ENCODE data around the gene NLGN4X.

NLGN4X gene

DNA sequence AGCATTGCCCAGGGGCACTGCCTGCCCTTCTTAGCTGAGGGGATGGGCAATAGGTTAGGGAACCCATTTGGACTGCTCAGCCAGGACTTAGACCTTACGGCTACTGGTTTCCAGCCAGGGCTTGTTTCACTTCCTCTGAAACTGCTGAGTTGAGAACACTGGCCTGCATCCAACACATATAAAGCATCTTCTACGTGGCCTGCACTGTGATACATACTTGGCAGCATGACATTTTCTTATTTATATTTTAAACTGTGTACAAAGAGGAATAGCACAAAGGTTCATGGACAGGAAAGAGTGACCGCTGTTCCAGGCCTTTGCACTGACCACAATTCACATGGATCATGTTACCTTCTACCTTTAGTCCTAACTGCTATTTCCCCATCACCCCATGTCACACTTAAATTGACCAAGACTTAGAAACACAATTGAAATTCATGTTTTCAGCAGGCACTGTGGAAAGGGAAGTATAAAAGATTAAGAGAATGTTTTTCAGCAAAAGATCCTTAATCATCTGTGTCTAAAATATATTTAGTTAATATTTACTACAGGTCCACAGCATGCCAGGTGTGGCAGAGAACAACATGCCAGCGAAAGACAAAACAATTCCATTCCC is 43.7 kb downstream of the NLGN4X start:
- H2BK5ac ChIP-seq (ENCODE audit: low read length): no peak overlapping the region
- H4K5ac ChIP-seq (ENCODE audit: low read length): no peak overlapping the region
- H3K9ac ChIP-seq (ENCODE audit: low read length): no peak overlapping the region
- no peaks in the 10 kb centered on the region for H3K79me1 ChIP-seq (ENCODE audit: low read length)
- H3K4me3 ChIP-seq (ENCODE audit: low read length): no peak overlapping the region
- H3K4ac ChIP-seq (ENCODE audit: low read depth, low read length): no peak overlapping the region
- H3K4me2 ChIP-seq (ENCODE audit: low read length): no peak overlapping the region
- WGBS (ENCODE audit: extremely low coverage, insufficient coverage, low lambda C conversion rate): no CpG with 5 or more reads among the region's 4 CpGs
- H2AK5ac ChIP-seq (ENCODE audit: low read length): no peak overlapping the region
- no peaks in the 10 kb centered on the region for H3K36me3 ChIP-seq (ENCODE audit: control insufficient read depth, insufficient read depth, low read length)
- H3K27ac ChIP-seq (ENCODE audit: low read depth, low read length): no peak overlapping the region
- no peak overlapping the region for H3K23ac ChIP-seq (ENCODE audit: low read length)
- no peaks in the 10 kb centered on the region for H3K27me3 ChIP-seq (ENCODE audit: insufficient read depth, low read length, poor library complexity)
- H3K4me1 ChIP-seq (ENCODE audit: control insufficient read depth, low read depth, low read length): no peaks in the 10 kb centered on the region
- H2BK15ac ChIP-seq (replicated peaks; ENCODE audit: low read depth): no peak overlapping the region
- H4K8ac ChIP-seq (ENCODE audit: low read depth, low read length): no peak overlapping the region
- no peak overlapping the region for H3K56ac ChIP-seq (ENCODE audit: low read length)
- no peak overlapping the region for H3K18ac ChIP-seq (ENCODE audit: low read length)
- H3K79me2 ChIP-seq (ENCODE audit: control insufficient read depth, insufficient read depth, low read length): peaks cover 19% of the 10 kb centered on the region
- H2BK120ac ChIP-seq (ENCODE audit: low read depth, low read length): no peak overlapping the region
- DNase-seq: no peak

DNA sequence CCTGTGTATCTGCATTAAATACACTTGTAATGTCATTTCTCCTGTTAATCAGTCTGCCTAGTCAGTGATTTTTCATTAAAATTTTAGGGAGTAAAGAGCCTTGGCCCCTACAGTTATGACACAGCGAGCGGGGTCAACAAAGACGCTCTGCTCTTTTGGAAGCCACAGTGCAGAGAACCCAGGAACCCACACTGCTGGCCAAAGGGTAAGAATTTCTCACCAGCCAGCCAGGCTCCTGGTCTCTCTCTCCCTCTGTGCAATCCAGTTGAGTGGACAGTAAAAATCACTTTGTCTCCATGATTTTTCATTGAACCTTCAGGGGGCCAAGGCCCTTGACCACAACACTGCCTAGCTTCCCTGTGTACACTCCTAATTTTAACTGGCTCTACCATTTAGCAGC is 52.8 kb downstream of the NLGN4X start:
- no peak for DNase-seq
- Histone ChIP-seq H3K4me2 (ENCODE audit: low read length) (no peak overlapping the region), H2BK15ac (replicated peaks; ENCODE audit: low read depth) (no peak overlapping the region), H3K4me1 (ENCODE audit: control insufficient read depth, low read depth, low read length) (no peaks in the 10 kb centered on the region), H2BK120ac (ENCODE audit: low read depth, low read length) (no peak overlapping the region), H2AK5ac (ENCODE audit: low read length) (no peak overlapping the region), H3K4ac (ENCODE audit: low read depth, low read length) (no peak overlapping the region), H3K27me3 (ENCODE audit: insufficient read depth, low read length, poor library complexity) (no peaks in the 10 kb centered on the region), H3K9ac (ENCODE audit: low read length) (no peak overlapping the region), H3K56ac (ENCODE audit: low read length) (no peak overlapping the region), H3K4me3 (ENCODE audit: low read length) (no peak overlapping the region), H2BK5ac (ENCODE audit: low read length) (no peak overlapping the region), H3K18ac (ENCODE audit: low read length) (no peak overlapping the region), H3K23ac (ENCODE audit: low read length) (no peak overlapping the region), H3K27ac (ENCODE audit: low read depth, low read length) (no peak overlapping the region), H3K79me2 (ENCODE audit: control insufficient read depth, insufficient read depth, low read length) (peaks cover 19% of the 10 kb centered on the region), H3K79me1 (ENCODE audit: low read length) (no peaks in the 10 kb centered on the region), H4K5ac (ENCODE audit: low read length) (no peak overlapping the region), H3K36me3 (ENCODE audit: control insufficient read depth, insufficient read depth, low read length) (no peaks in the 10 kb centered on the region), H4K8ac (ENCODE audit: low read depth, low read length) (no peak overlapping the region)
- no CpG with 5 or more reads among the region's 3 CpGs for WGBS (ENCODE audit: extremely low coverage, insufficient coverage, low lambda C conversion rate)

DNA sequence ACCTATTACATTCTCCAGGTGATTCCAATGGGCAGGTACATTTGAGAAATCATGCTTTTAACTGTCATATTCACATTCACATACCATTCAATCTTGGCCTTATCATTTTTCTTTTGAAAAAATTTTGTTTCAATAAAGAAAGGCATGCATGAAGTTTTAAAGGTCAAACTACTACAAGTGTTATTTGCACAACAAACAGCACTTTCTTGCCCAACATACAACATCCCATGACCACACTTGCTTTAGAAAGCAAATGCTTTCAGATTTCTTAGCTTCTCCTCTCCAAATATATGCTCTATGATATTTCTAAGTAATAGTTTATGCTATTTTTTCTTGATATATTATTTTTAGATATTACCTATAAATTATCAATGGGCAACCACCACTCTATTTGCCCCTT is 58.2 kb downstream of the NLGN4X start:
- Histone ChIP-seq H3K27me3 (ENCODE audit: insufficient read depth, low read length, poor library complexity) (no peaks in the 10 kb centered on the region), H2BK15ac (replicated peaks; ENCODE audit: low read depth) (no peak overlapping the region), H3K27ac (ENCODE audit: low read depth, low read length) (no peak overlapping the region), H3K79me1 (ENCODE audit: low read length) (no peaks in the 10 kb centered on the region), H3K4me3 (ENCODE audit: low read length) (no peak overlapping the region), H3K4me2 (ENCODE audit: low read length) (no peak overlapping the region), H3K36me3 (ENCODE audit: control insufficient read depth, insufficient read depth, low read length) (no peaks in the 10 kb centered on the region), H4K8ac (ENCODE audit: low read depth, low read length) (no peak overlapping the region), H4K5ac (ENCODE audit: low read length) (no peak overlapping the region), H3K56ac (ENCODE audit: low read length) (no peak overlapping the region), H3K4ac (ENCODE audit: low read depth, low read length) (no peak overlapping the region), H3K79me2 (ENCODE audit: control insufficient read depth, insufficient read depth, low read length) (peaks cover 21% of the 10 kb centered on the region), H3K9ac (ENCODE audit: low read length) (no peak overlapping the region), H2BK5ac (ENCODE audit: low read length) (no peak overlapping the region), H3K23ac (ENCODE audit: low read length) (no peak overlapping the region), H2AK5ac (ENCODE audit: low read length) (no peak overlapping the region), H2BK120ac (ENCODE audit: low read depth, low read length) (no peak overlapping the region), H3K18ac (ENCODE audit: low read length) (no peak overlapping the region), H3K4me1 (ENCODE audit: control insufficient read depth, low read depth, low read length) (no peaks in the 10 kb centered on the region)
- DNase-seq: no peak

DNA sequence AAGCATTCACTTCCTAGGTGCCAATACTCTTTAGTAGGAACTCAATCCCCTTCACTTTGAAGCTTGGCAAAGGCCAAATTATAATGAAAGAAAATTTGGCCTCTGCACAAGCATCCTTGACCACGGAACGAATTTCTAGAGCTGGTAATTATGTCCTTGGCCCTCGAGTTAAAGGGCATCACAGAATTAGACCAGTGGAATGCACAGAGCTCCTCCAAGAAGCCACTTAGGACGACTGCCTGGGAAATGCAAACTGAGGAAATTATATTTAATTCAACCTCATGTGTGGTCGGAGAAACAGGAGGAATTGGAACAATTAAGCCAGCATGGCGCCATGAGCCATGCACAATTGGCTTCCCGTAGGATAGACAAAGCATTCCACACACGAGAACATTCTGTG is 59.3 kb downstream of the NLGN4X start:
- Histone ChIP-seq H3K18ac (ENCODE audit: low read length) (no peak overlapping the region), H2BK15ac (replicated peaks; ENCODE audit: low read depth) (no peak overlapping the region), H3K36me3 (ENCODE audit: control insufficient read depth, insufficient read depth, low read length) (no peaks in the 10 kb centered on the region), H4K5ac (ENCODE audit: low read length) (no peak overlapping the region), H3K4ac (ENCODE audit: low read depth, low read length) (no peak overlapping the region), H4K8ac (ENCODE audit: low read depth, low read length) (no peak overlapping the region), H3K79me1 (ENCODE audit: low read length) (no peaks in the 10 kb centered on the region), H3K79me2 (ENCODE audit: control insufficient read depth, insufficient read depth, low read length) (peaks cover 18% of the 10 kb centered on the region), H3K4me2 (ENCODE audit: low read length) (no peak overlapping the region), H3K4me3 (ENCODE audit: low read length) (no peak overlapping the region), H3K27me3 (ENCODE audit: insufficient read depth, low read length, poor library complexity) (no peaks in the 10 kb centered on the region), H2BK5ac (ENCODE audit: low read length) (no peak overlapping the region), H3K23ac (ENCODE audit: low read length) (no peak overlapping the region), H2AK5ac (ENCODE audit: low read length) (no peak overlapping the region), H3K56ac (ENCODE audit: low read length) (no peak overlapping the region), H3K9ac (ENCODE audit: low read length) (no peak overlapping the region), H2BK120ac (ENCODE audit: low read depth, low read length) (no peak overlapping the region), H3K27ac (ENCODE audit: low read depth, low read length) (no peak overlapping the region), H3K4me1 (ENCODE audit: control insufficient read depth, low read depth, low read length) (no peaks in the 10 kb centered on the region)
- no CpG with 5 or more reads among the region's 8 CpGs for WGBS (ENCODE audit: extremely low coverage, insufficient coverage, low lambda C conversion rate)
- DNase-seq: no peak

DNA sequence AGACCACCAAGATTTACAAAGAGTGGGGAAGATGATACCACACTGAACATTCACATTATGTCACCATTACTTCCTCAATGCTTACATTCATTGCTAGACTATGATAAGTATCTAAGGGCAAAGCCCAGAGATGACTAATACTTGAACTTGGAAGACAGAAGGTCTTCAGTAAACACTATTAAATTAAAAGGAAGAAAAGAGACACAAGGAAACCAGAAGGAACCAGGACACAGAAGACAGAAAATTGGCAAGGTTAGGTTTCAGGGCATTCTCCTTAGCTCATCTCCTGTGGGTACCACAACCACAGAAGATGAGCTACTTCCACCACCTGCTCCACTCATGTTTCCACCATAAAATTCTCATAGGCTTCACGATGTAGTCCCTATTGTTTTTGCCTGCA is 64.9 kb downstream of the NLGN4X start:
- H3K9ac ChIP-seq (ENCODE audit: low read length): no peak overlapping the region

DNA sequence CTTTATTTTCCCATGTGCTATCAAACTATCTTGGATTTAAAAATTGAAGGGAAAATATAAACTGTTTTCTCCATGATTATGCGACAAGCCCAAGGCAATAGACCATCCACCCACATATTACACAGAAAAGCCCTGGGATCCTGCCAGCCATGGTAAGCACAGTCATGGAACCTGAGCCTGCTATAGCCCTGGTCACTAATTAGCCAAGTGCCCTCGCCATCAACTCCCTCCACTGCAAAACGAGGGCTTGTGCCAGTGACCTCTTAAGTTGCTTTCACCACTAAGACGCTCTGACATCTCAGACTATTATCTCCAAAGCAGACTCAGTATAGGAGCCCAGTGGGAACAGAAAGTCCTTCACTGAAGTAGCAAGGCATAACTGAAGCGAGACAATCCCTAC is 69.2 kb downstream of the NLGN4X start:
- no peak overlapping the region for H2BK15ac ChIP-seq (replicated peaks; ENCODE audit: low read depth)
- no peak overlapping the region for H3K4ac ChIP-seq (ENCODE audit: low read depth, low read length)
- no peak overlapping the region for H4K5ac ChIP-seq (ENCODE audit: low read length)
- no peak overlapping the region for H3K4me2 ChIP-seq (ENCODE audit: low read length)
- no peak overlapping the region for H3K27ac ChIP-seq (ENCODE audit: low read depth, low read length)
- no peak for DNase-seq
- H3K27me3 ChIP-seq (ENCODE audit: insufficient read depth, low read length, poor library complexity): no peaks in the 10 kb centered on the region
- no peak overlapping the region for H3K56ac ChIP-seq (ENCODE audit: low read length)
- no CpG with 5 or more reads among the region's 5 CpGs for WGBS (ENCODE audit: extremely low coverage, insufficient coverage, low lambda C conversion rate)
- no peak overlapping the region for H3K9ac ChIP-seq (ENCODE audit: low read length)
- no peak overlapping the region for H2BK120ac ChIP-seq (ENCODE audit: low read depth, low read length)
- H3K79me2 ChIP-seq (ENCODE audit: control insufficient read depth, insufficient read depth, low read length): peaks cover 21% of the 10 kb centered on the region
- no peak overlapping the region for H3K18ac ChIP-seq (ENCODE audit: low read length)
- no peaks in the 10 kb centered on the region for H3K4me1 ChIP-seq (ENCODE audit: control insufficient read depth, low read depth, low read length)
- H3K36me3 ChIP-seq (ENCODE audit: control insufficient read depth, insufficient read depth, low read length): no peaks in the 10 kb centered on the region
- no peak overlapping the region for H2BK5ac ChIP-seq (ENCODE audit: low read length)
- no peak overlapping the region for H3K23ac ChIP-seq (ENCODE audit: low read length)
- no peaks in the 10 kb centered on the region for H3K79me1 ChIP-seq (ENCODE audit: low read length)
- no peak overlapping the region for H2AK5ac ChIP-seq (ENCODE audit: low read length)
- H4K8ac ChIP-seq (ENCODE audit: low read depth, low read length): no peak overlapping the region
- no peak overlapping the region for H3K4me3 ChIP-seq (ENCODE audit: low read length)

More for the DNA sequence above, 64.9 kb downstream of the NLGN4X start:
- no peak overlapping the region for H4K5ac ChIP-seq (ENCODE audit: low read length)
- no peak overlapping the region for H4K8ac ChIP-seq (ENCODE audit: low read depth, low read length)
- H2BK15ac ChIP-seq (replicated peaks; ENCODE audit: low read depth): no peak overlapping the region
- no peak overlapping the region for H3K4me2 ChIP-seq (ENCODE audit: low read length)
- no peak overlapping the region for H3K4me3 ChIP-seq (ENCODE audit: low read length)
- WGBS (ENCODE audit: extremely low coverage, insufficient coverage, low lambda C conversion rate): no CpG with 5 or more reads among the region's 1 CpG
- no peaks in the 10 kb centered on the region for H3K36me3 ChIP-seq (ENCODE audit: control insufficient read depth, insufficient read depth, low read length)
- no peaks in the 10 kb centered on the region for H3K79me1 ChIP-seq (ENCODE audit: low read length)
- no peaks in the 10 kb centered on the region for H3K27me3 ChIP-seq (ENCODE audit: insufficient read depth, low read length, poor library complexity)
- no peak overlapping the region for H2BK5ac ChIP-seq (ENCODE audit: low read length)
- H3K23ac ChIP-seq (ENCODE audit: low read length): no peak overlapping the region
- no peaks in the 10 kb centered on the region for H3K4me1 ChIP-seq (ENCODE audit: control insufficient read depth, low read depth, low read length)
- no peak overlapping the region for H2AK5ac ChIP-seq (ENCODE audit: low read length)
- H3K18ac ChIP-seq (ENCODE audit: low read length): no peak overlapping the region
- no peak overlapping the region for H2BK120ac ChIP-seq (ENCODE audit: low read depth, low read length)
- no peak overlapping the region for H3K56ac ChIP-seq (ENCODE audit: low read length)
- H3K27ac ChIP-seq (ENCODE audit: low read depth, low read length): no peak overlapping the region
- no peak for DNase-seq
- H3K79me2 ChIP-seq (ENCODE audit: control insufficient read depth, insufficient read depth, low read length): peaks cover 14% of the 10 kb centered on the region
- no peak overlapping the region for H3K4ac ChIP-seq (ENCODE audit: low read depth, low read length)
